ENCODE measurements around the gene RTL9.

RTL9 gene

DNA sequence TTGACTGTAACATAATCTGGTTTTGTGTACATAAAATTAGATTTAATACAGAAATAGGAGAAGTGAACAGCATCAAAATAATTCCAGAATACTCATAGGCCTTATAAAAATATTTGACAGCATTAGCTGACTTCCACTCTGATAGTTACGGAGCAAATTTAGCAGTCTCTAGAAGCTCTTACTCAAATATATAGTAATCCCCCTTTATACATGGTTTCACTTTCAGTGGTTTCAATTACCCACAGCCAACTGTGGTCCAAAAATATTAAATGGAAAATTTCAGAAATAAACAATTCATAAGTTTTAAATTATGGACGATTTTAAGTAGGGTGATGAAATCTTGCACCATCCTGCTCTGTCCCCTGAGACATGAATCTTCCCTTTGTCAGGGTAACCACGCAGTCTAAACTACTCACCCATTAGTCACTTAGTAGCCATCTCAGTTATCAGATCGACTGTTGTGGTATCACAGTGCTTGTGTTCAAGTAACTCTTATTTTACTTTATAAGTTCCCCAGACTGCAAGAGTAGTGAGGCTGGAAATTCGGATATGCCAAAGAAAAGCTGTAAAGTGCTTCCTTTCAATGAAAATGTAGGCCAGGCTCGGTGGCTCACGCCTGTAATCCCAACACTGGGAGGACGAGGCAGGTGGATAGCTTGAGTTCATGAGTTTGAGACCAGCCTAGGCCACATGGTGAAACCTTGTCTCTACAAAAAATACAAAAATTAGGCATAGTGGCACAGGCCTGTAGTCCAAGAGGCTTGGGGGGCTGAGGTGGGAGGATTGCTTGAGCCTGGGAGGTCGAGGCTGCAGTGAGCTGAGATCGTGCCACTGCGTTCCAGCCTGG lies 17.2 kb upstream of the RTL9 start:
- no peak for DNase-seq (ENCODE audit: low read depth in 2 of 2)

DNA sequence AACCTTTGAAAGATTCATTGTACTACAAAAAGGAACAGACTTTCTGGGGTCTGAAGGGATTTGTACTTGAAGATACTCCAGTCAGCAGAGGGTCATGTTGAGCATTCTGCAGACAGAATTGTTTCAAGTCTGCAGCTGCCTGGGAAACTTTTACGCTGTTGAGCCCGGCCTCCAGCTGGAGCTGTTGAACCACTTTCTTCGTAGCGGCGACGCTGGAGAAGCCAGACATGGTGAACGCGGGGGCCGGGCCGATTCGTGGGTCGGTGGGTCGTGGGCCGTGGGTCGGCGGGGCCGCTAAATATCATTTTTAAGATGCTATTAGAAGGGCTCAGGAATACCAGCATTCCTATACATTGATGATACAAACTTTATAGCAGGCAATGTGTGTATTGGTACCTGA lies 12.0 kb upstream of the RTL9 start:
- DNase-seq (ENCODE audit: low read depth in 2 of 2), result no peak

DNA sequence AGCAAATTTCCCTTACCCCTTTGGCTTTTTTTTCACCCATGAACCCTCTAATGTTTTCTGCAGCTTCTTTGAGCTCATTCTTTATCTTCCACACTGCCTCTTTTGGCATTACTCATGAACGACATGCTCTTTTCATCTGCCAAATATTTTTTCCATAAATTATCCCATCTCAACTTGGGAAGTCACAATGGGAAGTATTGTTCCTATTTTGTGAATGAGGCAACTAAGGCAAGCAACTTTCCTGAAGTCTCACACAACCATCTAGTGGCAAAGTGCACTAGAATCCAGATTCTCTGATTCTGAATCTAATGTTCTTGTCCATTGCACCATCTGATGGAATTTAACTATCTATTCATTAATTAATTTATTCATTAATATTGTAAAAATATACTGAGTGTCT lies 625 bp downstream of the RTL9 start:
- DNase-seq (ENCODE audit: low read depth in 2 of 2), result no peak

DNA sequence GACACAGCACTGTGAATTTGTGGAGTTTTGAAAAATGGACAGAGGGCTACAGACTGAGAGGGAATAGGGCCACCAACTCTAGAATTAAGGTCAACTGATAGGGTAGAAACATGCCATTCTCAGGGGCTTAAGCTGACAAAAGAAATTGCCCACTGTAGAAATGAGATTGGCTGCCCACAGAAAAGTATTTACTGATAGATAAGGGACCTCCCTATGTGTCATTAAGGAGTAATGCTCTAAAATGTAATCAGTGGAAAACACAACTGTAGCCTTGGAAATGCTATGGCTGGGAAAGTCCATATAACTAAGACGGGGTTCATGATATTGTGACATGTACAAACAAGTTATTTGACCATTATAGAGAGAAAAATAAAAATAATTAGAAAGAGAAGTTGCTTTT lies 4.6 kb downstream of the RTL9 start:
- no peak for DNase-seq (ENCODE audit: low read depth in 2 of 2)

DNA sequence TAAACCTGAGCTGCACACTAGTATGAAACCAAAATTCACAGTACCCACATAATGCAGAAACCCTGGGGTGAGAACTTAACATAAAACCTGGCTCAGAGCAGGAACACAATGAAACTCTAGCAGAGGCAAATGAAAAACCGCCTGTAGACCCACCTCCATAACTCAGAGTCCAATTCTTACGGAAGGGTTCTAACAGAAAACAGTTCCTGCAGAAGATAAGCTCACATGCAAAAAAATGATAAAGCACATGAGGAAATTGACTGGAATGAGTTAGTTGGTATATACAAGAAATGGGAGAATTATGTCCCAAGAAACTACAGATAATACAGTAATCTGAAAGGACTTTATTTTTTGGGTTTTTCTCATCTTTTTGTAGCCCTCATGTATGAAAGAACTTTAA lies 14.7 kb downstream of the RTL9 start:
- no peak for DNase-seq (ENCODE audit: low read depth in 2 of 2)

DNA sequence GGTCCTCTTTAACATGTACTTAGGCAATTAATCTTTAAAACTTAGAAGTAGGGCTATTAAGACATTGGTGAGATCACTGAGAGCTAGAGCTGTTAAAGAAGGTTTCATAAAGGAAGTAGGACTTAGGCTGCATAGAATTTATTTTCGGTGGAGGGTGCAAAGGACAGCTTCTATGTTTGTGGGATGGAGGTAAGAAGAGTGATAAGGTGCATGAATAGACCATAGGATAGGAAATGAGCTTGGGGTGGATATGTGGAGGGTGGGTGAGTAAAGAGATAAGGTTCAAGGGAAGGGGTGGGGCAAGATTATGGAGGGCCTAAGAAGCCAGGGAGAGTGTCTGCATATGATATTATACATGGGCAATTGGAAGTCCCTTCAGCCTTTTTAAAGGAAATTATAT lies 15.9 kb downstream of the RTL9 start:
- no peak for DNase-seq (ENCODE audit: low read depth in 2 of 2)

DNA sequence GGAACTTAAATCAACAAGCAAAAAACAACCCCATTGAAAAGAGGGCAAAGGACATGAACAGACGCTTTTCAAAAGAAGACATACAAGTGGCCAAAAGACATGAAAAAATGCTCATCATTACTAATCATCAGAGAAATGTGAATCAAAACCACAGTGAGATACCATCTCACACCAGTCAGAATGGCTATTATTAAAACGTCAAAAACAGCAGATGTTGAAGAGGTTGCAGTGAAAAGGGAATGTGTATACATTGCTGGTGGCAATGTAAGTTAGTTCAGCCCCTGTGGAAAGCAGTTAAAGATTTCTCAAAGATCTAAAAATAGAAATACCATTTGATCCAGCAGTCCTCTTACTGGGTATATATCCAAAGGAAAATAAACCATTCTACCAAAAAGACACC lies 22.6 kb downstream of the RTL9 start:
- no peak for DNase-seq (ENCODE audit: low read depth in 2 of 2)

DNA sequence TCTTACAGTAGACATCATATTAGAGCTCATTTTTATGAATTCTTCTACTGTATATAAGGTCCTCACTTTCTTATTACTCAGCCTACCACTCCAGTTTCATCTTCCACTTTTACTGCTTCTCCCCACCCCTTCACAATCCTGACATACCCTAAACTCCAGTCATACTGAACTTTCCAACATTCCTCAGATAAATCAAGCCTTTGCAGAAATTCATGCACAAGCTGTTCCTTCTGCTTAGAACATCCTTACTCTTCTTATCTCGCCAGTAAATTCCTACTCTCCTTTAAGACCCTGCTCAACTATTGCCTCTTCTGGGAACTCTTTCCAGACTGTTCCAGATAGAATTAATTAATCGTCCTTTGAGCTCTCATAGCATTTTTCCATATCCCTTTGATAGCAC lies 24.8 kb downstream of the RTL9 start:
- DNase-seq (ENCODE audit: low read depth in 2 of 2), result no peak

DNA sequence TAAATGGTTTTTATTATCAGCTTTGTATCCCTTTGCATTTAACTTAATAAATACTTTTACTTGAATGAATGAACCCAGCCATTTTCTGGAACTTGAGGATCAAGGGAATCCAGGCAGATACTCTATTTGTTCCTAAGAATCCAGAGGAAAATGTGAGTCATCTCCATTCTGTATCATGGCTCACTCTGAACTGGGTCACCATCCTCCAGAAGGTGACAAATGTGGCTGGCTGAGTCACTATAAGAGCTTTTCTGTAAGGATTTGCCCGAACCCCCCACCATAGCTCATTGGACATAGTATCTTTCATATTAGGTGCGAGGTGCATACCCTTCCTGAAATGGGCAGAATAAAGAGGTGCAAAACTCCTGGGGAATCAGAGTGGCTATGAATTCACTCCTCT lies 25.8 kb downstream of the RTL9 start:
- DNase-seq (ENCODE audit: low read depth in 2 of 2), result no peak

DNA sequence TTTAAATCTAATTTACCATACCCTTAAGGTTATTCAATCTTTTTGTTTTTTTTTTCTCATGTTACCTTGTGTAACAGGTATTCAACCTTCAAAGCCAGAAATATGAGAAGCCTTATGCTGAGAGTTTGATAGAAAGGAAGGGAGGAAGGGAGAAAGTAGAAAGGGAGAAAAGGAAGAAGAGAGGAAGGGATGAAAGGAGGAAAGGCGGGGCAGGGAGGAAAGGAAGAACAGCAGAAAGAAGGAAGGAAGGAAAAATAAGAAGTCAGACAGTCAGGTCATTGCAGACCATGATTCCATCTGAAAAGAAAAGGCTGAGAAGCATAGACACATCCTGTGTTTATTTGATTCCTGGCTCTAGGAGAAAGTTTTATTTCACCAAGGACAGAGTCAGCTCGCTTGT lies 30.9 kb downstream of the RTL9 start:
- no peak for DNase-seq (ENCODE audit: low read depth in 2 of 2)

DNA sequence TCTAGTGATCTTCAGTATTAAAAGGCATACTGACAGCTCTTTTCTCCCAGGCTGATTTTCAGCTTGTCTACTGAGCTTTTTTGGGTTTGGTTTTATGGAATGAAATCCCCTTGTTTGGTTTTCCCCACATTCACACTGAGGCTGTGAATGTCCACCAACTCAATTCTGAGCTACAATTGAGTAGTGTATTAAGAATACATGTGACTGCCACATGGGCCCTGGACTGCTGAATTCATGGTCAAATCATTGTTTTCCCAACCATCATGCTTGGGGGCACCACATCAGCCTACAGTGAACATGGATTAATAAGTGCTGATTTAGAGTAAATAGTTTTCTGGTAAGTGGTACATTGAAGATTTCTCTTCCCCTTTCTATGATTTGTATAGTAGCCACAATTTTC lies 32.4 kb downstream of the RTL9 start:
- no peak for DNase-seq (ENCODE audit: low read depth in 2 of 2)

DNA sequence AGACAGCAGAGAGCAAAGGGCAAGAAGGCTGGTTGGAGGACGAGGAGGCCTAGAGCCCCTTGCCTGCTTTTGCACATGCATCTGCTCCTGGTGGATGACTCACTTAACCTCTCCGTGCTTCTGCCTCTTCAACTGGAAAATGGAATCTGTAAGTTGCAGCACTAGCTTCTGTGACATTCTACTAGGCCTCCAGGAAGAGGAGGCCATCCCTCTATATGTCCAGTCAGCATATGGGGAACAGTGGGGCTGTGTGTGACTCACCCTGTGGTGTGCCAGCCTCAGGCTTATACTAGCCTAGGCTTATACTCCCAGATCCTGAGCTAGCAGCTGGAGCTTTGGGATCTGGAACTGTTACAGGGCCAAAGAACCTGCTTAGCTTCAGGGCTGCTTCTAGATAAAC lies 36.0 kb downstream of the RTL9 start:
- no peak for DNase-seq (ENCODE audit: low read depth in 2 of 2)

DNA sequence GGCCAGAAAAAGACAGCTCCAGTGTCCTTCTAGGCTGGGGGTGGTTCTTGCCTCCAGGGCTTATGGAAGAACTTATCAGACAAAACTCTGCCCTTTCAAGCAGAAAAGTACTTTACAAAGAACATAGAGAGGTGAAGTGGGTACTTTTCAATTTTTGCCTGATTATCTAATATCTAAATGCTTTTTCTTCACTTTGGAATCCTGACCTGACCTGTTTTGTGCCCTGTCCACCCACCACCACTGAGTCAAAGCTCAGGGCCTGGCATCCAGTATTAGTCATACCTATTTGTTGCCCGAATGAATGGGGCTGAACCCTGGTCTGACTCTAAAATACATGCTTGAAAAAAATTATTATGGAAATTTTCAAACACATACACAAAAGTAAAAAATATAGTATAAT lies 37.2 kb downstream of the RTL9 start:
- DNase-seq (ENCODE audit: low read depth in 2 of 2), result no peak

DNA sequence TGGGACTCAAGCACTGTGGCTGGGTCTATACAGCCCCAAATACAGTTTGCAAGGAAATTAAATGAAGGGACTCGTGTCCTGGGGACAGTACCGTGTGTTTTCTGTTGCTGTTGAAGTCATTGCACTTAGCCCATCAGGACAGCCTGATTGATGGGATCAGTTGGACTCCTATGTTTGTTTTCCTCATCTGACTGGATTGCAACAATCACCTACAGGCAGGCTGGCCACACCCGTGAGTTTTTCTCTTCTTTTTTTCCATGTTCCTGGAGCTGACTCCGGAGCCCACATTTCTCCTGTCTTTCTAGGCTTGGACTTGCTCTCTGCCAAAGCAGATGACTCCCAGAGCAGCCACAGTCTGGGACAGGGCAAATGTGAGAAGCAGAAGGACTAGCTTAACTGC lies 38.1 kb downstream of the RTL9 start:
- no peak for DNase-seq (ENCODE audit: low read depth in 2 of 2)

DNA sequence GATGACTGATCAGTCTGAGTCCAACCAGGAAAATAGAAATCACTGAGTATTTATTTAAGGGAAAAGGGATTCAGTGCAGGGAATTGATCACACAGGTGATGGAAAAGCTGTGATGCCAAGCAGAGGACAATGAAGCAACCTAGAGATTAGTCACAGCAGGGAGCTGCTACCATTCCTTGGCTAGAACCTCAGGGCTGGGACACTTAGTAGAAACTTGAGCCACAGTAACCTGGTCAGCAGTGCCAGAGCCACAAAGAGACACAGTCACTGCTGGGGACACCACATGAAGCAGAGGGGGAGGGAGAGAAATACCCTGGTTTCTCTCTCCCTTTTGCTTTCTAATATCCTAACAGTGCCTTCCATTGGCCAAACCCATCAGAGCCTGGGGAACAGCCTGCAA lies 38.7 kb downstream of the RTL9 start:
- DNase-seq (ENCODE audit: low read depth in 2 of 2), result no peak

DNA sequence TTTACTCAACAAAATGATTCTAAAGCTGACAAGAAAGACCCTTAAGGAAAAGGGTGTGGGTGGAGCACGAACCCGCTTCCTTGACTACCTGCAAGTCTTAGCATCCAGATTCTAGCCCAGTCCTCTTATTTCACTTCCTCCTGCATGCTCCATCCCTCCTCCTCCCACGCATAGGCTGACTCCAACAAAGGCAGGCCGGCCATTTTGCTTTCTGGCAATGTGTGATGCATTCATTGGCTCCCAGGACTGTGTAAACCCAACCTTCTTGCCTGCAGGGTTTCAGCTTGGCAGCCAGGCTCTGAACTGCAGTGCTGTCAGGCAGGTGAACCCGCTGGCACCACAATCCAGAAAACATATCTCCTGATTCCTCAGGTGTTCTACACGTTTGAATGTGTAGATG lies 39.3 kb downstream of the RTL9 start:
- DNase-seq (ENCODE audit: low read depth in 2 of 2), result no peak

DNA sequence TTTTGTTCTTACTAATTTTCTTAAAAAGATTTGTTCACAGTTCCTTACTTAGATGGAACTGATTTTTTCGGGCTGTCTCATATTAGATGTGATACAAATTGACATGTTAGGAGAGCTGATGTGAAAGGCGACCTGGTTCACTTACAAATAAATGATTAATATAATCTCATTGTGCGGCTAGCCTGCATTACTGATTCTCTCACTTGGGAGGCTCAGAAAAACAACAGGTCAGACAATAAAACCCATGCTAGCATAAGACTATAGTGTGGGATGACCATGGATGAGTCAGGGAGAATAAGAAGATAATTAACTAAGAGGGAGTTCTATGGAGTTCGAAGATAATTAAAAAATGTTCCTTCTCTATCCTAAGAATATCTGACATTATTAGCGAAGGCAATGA lies 40.8 kb downstream of the RTL9 start:
- no peak for DNase-seq (ENCODE audit: low read depth in 2 of 2)

DNA sequence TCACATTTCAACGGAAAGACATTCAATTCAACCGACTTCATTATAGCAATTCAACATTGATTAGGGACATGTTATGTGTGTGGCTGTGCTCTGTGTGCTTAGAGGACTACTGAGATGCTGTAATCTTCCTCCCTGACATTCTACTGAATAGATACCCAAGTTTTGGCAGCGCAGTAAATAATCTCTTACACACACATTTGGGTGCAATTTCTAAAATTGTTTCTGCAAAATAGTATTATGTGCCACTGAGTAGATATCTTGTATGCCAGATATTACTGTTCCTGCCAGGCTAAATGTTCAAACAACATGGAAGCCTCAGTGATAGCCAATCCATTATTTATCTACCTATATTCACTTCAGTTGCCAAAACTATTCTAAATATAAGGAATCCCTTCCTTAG lies 41.3 kb downstream of the RTL9 start:
- DNase-seq (ENCODE audit: low read depth in 2 of 2), result no peak

DNA sequence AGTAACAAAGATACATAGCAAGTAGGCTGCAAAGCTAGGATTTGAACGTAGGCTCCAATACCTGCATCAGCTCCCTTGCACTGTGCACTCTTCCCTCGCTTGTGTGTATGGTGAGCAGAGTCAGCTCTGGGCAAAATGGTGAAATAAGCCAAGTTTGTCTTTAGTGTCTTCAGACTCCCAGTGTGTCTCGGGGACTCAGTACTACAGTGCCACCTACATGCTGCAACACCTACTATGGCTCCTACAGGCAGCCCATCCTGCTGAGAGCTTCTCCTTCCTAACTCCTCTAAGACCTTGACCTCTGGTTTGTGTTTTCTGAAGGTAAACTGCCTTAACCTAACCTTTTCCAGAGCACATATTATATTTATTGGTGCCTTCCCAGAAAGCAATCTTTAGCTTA lies 42.5 kb downstream of the RTL9 start:
- no peak for DNase-seq (ENCODE audit: low read depth in 2 of 2)

DNA sequence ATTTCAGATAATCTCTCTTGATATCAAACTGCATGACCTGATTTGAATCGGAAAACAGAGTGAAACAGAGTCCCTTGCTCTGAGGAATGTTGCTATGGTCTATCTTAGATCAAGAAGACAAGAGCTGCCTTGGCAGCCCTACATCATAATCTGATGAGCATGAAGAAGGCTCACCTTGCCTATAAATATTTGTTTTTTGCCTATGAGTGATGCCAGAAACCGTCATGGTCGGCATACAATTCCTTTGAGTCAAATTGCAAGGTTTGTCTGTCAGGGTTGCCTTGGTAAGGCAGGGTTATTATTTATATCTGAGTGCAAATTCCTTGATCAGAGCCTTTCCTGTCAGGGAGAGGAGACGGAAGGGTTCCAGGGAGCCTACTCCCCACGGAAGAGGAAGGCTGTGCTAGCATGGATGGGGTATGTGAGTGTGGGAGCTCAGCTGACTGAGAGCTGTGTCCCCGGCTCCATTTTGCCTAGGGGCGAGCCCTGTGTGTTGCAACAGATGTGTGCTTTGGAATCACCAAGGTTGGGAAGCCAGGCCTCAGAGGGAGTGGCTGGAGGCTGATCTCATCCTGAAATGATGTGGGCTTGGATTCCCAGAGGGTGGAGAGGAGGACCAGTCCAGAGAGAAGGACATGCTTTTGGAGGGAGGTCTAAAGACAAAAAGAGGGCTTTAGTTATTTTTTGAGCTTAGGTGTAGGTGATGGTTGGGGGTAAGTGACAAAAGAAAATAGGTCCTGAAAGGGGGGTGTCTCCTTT lies 43.6 kb downstream of the RTL9 start:
- DNase-seq (ENCODE audit: low read depth in 2 of 2), result no peak

DNA sequence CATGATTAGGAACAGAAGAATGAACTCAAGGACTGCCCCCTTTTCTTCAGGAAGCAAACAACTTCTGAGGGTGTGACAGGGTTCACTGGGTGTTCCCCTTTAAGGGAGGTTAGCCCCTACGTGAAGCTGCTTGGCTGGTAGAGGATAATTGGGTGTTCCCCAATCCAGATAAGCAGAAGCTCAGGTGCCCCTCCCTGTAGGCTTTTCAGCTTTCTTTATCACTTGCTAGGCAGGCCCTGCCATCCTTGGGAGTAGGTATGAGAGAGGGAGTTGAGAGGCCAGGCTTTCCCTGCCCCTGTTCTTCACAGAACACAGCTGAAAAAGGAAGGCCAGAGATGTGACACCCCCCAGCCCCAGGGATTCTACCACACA lies 44.2 kb downstream of the RTL9 start:
- no peak for DNase-seq (ENCODE audit: low read depth in 2 of 2)

DNA sequence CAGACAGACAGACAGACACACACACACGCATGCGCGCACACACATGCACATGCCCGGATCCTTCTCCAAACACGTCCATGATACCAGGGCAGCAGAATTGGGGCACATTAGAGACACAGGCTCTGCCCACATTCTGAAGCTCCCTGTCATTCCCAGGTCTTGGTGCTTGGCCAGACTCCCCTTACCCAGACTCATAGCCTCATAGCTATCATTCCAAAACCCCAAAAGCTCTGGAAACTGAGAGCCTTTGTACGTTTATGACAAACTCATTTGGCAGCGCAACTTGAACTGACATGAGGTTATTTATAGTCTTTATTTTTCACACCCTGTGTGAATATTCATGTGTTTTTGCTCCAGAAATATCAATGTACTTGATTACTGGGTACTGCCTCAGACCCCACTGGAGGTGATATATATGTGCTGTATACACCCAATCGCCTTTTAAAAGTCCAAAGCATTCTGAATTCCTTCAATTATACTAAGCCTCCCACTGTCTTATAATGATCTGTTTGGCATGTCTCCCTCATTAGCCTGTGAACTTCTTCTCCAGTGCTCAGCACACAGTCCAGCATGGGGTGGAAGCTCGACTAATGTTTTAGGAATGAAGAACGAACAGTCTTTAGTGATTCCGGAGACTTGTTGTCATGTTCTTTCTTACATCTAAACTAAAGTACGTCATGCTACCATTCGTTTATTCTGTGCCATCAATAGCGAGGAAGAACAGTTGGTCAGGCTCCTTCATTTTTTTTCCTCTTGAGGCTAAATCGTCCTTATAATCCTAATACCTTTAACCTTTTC lies 45.0 kb downstream of the RTL9 start:
- no peak for DNase-seq (ENCODE audit: low read depth in 2 of 2)

DNA sequence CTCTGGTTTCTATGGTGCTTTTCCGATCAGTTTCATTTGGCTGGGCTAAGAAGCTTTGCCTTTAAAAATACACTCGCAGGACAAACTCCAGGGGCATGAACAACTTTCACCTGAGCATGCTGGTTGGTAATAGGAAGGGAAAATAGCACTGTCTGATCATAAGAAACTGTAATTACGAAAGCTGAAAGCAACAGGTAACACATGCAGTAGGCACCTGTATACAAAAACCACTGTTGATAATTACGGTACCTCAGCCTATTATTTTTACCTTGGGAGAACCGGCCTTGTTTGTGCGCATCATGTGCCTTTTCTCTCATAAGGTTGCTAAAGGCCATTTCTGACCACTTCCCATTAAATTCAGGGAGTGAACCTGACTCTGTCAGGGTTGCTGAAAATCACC lies 45.7 kb downstream of the RTL9 start:
- DNase-seq (ENCODE audit: low read depth in 2 of 2), result no peak

Data from activated CD4-positive, alpha-beta T cell treated with anti-CD3 and anti-CD28 coated beads for 24 hours (primary cell).